ENCODE measurements around the gene BTBD2.

GRCh38 chr19:2016041-2016807 lies 710 bp upstream of the BTBD2 start:
- no peak for TF ChIP-seq CTCF (conservative IDR thresholded peaks at IDR 0.05; ENCODE audit: low read depth in 2 of 2)
- no peak for TF ChIP-seq NANOG (IDR thresholded peaks at IDR 0.05; ENCODE audit: borderline replicate concordance)
- no peak for TF ChIP-seq CREB1 (CRISPR knock-in tag; IDR thresholded peaks at IDR 0.05; ENCODE audit: low read depth)
- no peak for TF ChIP-seq EZH2 (IDR thresholded peaks at IDR 0.05; ENCODE audit: low read depth, unreplicated experiment)
- no peak for TF ChIP-seq EZH2phosphoT487 (IDR thresholded peaks at IDR 0.05; ENCODE audit: unreplicated experiment)
- TF ChIP-seq POLR2AphosphoS5 (IDR thresholded peaks at IDR 0.05; ENCODE audit: low read depth) = no peak
- TF ChIP-seq, protein P1, sequence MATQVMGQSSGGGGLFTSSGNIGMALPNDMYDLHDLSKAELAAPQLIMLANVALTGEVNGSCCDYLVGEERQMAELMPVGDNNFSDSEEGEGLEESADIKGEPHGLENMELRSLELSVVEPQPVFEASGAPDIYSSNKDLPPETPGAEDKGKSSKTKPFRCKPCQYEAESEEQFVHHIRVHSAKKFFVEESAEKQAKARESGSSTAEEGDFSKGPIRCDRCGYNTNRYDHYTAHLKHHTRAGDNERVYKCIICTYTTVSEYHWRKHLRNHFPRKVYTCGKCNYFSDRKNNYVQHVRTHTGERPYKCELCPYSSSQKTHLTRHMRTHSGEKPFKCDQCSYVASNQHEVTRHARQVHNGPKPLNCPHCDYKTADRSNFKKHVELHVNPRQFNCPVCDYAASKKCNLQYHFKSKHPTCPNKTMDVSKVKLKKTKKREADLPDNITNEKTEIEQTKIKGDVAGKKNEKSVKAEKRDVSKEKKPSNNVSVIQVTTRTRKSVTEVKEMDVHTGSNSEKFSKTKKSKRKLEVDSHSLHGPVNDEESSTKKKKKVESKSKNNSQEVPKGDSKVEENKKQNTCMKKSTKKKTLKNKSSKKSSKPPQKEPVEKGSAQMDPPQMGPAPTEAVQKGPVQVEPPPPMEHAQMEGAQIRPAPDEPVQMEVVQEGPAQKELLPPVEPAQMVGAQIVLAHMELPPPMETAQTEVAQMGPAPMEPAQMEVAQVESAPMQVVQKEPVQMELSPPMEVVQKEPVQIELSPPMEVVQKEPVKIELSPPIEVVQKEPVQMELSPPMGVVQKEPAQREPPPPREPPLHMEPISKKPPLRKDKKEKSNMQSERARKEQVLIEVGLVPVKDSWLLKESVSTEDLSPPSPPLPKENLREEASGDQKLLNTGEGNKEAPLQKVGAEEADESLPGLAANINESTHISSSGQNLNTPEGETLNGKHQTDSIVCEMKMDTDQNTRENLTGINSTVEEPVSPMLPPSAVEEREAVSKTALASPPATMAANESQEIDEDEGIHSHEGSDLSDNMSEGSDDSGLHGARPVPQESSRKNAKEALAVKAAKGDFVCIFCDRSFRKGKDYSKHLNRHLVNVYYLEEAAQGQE (IDR thresholded peaks at IDR 0.05; ENCODE audit: unreplicated experiment) = no peak
